Left lung (tissue), 8 donors: ENCODE data around the gene SERPINB12. TPM values are rescaled to one million over a fixed set of nuclear protein-coding genes. Genes with fewer than 3 reads are reported as not detected.

Experiments used
- polyA plus RNA-seq, 6 donors: library from polyadenylated mRNA; unstranded; fragments of 120-200 nt; gene quantifications; one replicate each; pipeline ENCODE4 v1.2.1, GENCODE V29; 2013; ENCODE audit not compliant: insufficient read length in 6 of 6
- total RNA-seq, 2 donors: library from RNA; stranded (reverse); fragmentation: NEBNext Ultra II Directional; extraction: Animal tissue kit (Norgen Biotek cat#: 25700); gene quantifications; one replicate each; pipeline ENCODE4 v1.2.1, GENCODE V29; 2021
- donor health status: DM: no; HTN: yes; CAD: no.
- donor health status: DM: no; HTN: no; CAD: no.

The SERPINB12 gene
- total and polyA plus RNA-seq, 8 donors: not detected

Other genes starting within 250 kb of the SERPINB12 start
- 1 to 10 TPM; 6.3 to 8.7 TPM for gene BCL2, start 222.6 kb upstream of the SERPINB12 start, total RNA-seq
- 10 to 100 TPM in 5 of 6 donors, 1 to 10 TPM in 1; 9.9 to 11.3 (median 11.0) TPM for gene BCL2, start 222.6 kb upstream of the SERPINB12 start, polyA plus RNA-seq
- 10 to 100 TPM; 62.5 to 70.2 TPM for gene KDSR, start 175.2 kb upstream of the SERPINB12 start, total RNA-seq
- gene KDSR, start 175.2 kb upstream of the SERPINB12 start, polyA plus RNA-seq: 10 to 100 TPM; 41.1 to 44.1 (median 42.0) TPM
- gene VPS4B, start 119.9 kb upstream of the SERPINB12 start, total RNA-seq: 10 to 100 TPM; 57.0 to 71.4 TPM
- gene VPS4B, start 119.9 kb upstream of the SERPINB12 start, polyA plus RNA-seq: 10 to 100 TPM; 48.2 to 55.9 (median 53.1) TPM
- under 1 TPM in 1 of 2 donors, not detected in 1; 0.34 TPM for gene SERPINB5, start 65.4 kb upstream of the SERPINB12 start, total RNA-seq
- gene SERPINB5, start 65.4 kb upstream of the SERPINB12 start, polyA plus RNA-seq: not detected
- gene SERPINB13, start 45.0 kb downstream of the SERPINB12 start, total RNA-seq: not detected
- gene SERPINB13, start 45.0 kb downstream of the SERPINB12 start, polyA plus RNA-seq: not detected
- under 1 TPM in 1 of 2 donors, not detected in 1; 0.42 TPM for gene SERPINB4, start 101.9 kb downstream of the SERPINB12 start, total RNA-seq
- not detected for gene SERPINB4, start 101.9 kb downstream of the SERPINB12 start, polyA plus RNA-seq
- gene SERPINB3, start 119.5 kb downstream of the SERPINB12 start, total RNA-seq: not detected
- not detected for gene SERPINB3, start 119.5 kb downstream of the SERPINB12 start, polyA plus RNA-seq
- gene SERPINB11, start 160.6 kb downstream of the SERPINB12 start, total RNA-seq: not detected
- gene SERPINB11, start 160.6 kb downstream of the SERPINB12 start, polyA plus RNA-seq: not detected
- gene SERPINB7, start 233.0 kb downstream of the SERPINB12 start, total RNA-seq: under 1 TPM; 0.24 to 0.32 TPM
- gene SERPINB7, start 233.0 kb downstream of the SERPINB12 start, polyA plus RNA-seq: not detected